Fibroblast of peridontal ligament (primary cell): ENCODE measurements around the gene TOB1.
"Not testable (repeated sequence)": the region's sequence is repeated elsewhere in the genome, so short reads cannot be mapped to it uniquely, and the experiment has no call there.

Experiments used
- DNase-seq: peaks from one replicate; pipeline ENCODE4 v3.0.0-alpha.2; 2010; ENCODE audit errors: extremely low read depth

Gene TOB1

GRCh38 chr17:50898369-50899004 lies 32.3 kb upstream of the TOB1 start:
- no peak for DNase-seq

- not testable (repeated sequence) for DNase-seq
These were observed 28.4 kb upstream of the TOB1 start for GRCh38 chr17:50894513-50894912.

- DNase-seq, result no peak
These were observed 27.2 kb upstream of the TOB1 start for GRCh38 chr17:50893183-50893993.

- no peak for DNase-seq
These were observed 26.1 kb upstream of the TOB1 start for GRCh38 chr17:50892101-50892776.

DNA sequence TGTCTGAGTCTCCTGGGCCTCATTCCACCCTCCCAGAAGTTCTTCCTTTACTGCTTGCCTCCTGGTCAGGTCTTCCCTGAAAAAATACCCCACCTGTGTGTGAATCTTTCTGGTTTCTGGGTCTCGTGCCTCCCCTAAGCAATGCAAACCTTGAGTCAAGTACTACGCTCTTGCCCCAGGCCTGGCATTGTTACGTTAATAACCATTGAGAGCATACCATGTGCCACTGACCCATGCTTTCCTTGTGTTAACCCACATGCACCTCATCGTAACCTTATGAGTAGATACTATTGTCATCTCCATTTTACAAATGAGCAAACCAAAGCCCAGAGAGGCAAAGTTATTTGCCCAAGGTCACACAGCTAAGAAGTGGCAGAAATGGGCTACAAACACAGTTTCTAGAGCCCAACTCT lies 25.4 kb upstream of the TOB1 start:
- no peak for DNase-seq

GRCh38 chr17:50890675-50891516 lies 24.7 kb upstream of the TOB1 start:
- DNase-seq, result no peak

- no peak for DNase-seq
These were observed 23.5 kb upstream of the TOB1 start for GRCh38 chr17:50889528-50890118.

GRCh38 chr17:50887705-50888245 lies 21.6 kb upstream of the TOB1 start:
- no peak for DNase-seq

DNA sequence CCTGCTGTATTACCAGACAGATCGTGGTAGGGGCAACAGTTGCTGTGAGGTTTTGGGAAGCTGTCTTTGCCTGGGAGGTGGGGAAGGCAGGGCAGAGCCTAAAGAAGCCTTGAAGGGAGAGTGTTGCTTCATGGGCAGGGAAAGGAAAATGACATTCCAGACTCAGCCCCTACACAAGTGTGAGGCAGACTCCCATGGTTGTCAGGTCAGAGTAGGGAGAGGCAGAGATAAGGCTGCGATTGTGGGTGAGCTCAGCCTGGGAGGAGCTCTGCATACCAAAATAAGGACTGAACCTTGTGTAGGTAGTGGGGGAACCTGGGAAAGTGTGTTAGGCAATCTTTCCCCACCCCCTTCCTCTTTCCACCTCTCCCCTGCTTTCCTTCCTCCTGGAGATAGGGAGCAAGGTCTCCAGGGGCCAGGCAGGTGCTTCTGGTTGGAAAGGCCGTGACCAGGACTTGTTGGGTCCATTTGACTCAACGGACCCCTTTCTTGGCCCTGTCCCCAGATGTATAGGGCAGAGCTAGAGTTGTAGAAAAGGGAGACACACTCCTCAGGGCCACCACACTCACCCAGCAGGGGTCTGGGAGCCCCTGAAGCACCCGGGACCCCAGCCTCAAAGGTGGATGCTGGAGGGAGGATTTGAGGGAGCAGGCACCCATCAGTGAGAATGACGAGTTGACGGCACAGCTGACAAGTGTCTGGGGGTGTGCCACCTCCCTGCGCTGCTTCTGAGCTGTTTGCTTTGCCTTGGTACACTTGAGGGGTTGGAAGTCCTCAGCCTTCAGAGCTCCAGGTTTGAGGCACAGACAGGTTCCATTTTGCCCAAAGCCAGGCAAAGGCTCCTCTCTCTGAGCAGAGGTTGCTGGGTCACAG lies 18.5 kb upstream of the TOB1 start:
- DNase-seq, result no peak

GRCh38 chr17:50883850-50884438 lies 17.8 kb upstream of the TOB1 start:
- DNase-seq, result no peak

- DNase-seq, result peak; percentile 54
These were observed 16.7 kb upstream of the TOB1 start for GRCh38 chr17:50882851-50883250.

GRCh38 chr17:50881182-50881581 lies 15.0 kb upstream of the TOB1 start:
- no peak for DNase-seq

GRCh38 chr17:50879086-50879485 lies 12.9 kb upstream of the TOB1 start:
- no peak for DNase-seq

DNA sequence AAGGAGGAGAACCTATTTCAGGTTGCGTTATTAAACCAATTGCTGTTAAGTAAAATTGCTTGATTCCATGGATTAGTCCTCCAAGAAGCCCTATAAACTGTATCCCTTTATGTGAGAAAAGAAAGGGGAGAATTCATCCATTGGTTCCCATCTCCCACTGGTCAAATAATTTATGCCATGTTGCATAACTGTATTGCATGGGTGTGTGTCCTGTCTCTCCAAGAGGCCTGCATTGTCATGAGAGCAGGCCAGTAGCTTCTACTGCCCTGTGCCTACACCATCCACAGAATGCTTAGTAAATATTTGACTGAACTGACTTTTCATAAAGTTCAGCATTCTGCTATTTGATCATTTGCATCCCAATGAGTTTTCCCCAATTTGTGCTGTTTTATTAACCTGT lies 11.7 kb upstream of the TOB1 start:
- DNase-seq, result no peak

DNA sequence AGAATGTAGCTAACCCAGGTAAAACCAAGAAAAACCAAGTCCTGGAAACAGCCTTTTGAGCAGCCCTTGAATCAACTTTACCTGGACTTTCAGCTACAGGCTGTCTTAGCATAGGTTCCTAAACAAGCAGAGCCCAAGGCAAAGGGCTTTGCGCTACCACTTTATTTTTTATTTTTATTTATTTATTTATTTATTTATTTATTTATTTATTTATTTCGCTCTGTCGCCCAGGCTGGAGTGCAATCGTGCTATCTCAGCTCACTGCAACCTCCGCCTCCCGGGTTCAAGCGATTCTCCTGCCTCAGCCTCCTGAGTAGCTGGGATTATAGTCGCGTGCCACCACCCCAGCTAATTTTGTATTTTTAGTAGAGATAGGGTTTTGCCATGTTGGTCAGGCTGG lies 10.9 kb upstream of the TOB1 start:
- DNase-seq, result not testable (repeated sequence)

- no peak for DNase-seq
These were observed 8.9 kb upstream of the TOB1 start for GRCh38 chr17:50875074-50875473.

GRCh38 chr17:50872710-50873424 lies 6.7 kb upstream of the TOB1 start:
- peak; percentile 78 for DNase-seq

DNA sequence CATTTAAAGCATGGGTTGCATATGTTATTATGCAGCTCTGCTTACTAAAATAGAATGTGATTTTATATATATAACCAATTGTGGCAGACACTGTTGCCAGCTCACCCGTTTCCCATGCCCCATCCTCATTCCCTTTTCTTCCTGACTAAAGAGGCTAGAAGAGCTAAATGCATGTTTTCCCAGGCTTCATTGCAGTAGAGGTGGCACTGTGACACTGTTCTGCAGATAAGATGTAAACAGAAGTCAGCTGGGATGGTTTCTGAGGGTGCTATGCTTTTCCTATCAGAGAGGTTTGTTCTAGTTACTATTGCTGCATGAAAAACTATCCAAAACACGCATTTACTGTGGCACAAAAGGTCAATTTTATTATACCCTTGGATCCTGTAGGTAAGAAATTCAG lies 5.7 kb upstream of the TOB1 start:
- DNase-seq, result no peak

- no peak for DNase-seq
These were observed 5.2 kb upstream of the TOB1 start for GRCh38 chr17:50871364-50871763.
